Measurements from ENCODE around the gene DBP. TPM values are rescaled to one million over a fixed set of nuclear protein-coding genes. Genes with fewer than 3 reads are reported as not detected.
"Not testable (repeated sequence)": the region's sequence is repeated elsewhere in the genome, so short reads cannot be mapped to it uniquely, and the experiment has no call there.

Gene DBP, protein sequence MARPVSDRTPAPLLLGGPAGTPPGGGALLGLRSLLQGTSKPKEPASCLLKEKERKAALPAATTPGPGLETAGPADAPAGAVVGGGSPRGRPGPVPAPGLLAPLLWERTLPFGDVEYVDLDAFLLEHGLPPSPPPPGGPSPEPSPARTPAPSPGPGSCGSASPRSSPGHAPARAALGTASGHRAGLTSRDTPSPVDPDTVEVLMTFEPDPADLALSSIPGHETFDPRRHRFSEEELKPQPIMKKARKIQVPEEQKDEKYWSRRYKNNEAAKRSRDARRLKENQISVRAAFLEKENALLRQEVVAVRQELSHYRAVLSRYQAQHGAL
- 8.0 TPM for polyA plus RNA-seq (2012; ENCODE audit: missing spikeins)

DNA sequence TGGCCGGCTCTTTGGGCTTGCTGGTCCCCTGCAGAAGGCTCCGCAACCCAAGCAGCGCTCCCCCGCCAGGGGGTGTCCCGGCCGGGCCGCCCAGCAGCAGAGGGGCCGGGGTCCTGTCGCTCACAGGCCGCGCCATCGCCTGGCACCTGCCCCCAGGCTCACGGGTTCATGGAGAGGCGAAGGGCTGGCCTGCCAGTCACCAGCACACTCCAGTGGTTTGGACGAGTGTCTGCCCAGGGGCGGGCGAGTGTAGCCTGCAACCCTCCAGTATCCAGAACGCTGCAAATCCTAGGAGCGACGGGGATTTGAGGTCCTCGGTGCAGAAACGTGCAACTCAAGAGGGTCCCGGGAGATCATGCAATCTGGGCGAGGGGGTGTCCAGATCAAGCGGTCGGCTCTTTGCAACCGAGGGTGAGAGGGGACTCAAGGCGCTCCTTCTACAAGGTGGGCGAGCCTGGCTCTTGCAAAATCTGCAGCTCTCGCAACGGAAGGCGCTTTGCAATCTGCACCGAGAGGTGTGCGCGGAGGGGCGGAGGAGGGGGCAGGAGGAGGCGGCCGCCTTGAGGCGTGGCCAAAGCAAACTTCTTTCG, at the start of gene DBP:
Gene DBP (minus strand): TSS at position 521 of the 590 bp plus-strand sequence. CDS start 385 bp downstream, at position 136.
- no peak for DNase-seq (ENCODE audit: insufficient read length)
- no peak for FAIRE-seq
- TF ChIP-seq TAF1 (IDR thresholded peaks at IDR 0.05; ENCODE audit: borderline replicate concordance, low read depth, low read length): no peak
- no peak for TF ChIP-seq POLR2A (IDR thresholded peaks at IDR 0.05; ENCODE audit: low read depth, low read length)
- TF ChIP-seq POLR2AphosphoS5 (IDR thresholded peaks at IDR 0.05; ENCODE audit: low read depth, low read length): no peak

DNA sequence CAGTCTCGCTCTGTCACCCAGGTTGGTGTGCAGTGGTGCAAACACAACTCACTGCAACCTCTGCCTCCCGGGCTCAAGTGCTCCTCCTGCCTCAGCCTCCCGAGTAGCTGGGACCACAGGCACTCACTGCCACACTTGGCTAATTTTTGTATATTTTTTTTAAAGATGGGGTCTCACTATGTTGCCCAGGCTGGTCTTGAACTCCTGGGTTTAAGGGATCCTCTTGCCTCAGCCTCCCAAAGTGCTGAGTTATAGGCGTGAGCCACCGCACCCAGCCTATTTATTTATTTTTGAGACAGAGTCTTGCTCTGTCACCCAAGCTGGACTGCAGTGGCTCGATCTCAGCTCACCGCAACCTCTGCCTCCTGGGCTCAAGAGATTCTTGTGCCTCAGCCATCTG, 49.5 kb upstream of the DBP start:
- not testable (repeated sequence) for DNase-seq (ENCODE audit: insufficient read length); FAIRE-seq

DNA sequence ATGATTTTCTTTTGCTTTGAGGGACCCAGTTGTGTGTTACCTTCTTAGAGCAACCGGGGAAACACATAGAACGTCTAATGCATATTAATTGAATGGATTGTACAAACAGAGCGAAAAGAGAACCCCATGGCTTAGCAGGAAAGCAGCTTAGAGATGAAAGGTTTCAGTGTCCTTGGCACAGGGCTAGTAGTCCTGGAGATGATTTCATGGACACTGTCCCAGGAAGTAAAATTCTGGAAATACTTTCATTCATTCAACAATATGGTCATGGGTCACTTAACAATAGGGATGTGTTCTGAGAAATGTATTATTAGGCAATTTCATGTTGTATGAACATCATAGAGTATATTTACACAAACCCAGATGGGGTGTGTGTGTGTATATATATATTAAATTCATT, 48.9 kb upstream of the DBP start:
- FAIRE-seq (no peak), DNase-seq (ENCODE audit: insufficient read length) (no peak)
- TF ChIP-seq POLR2A (IDR thresholded peaks at IDR 0.05; ENCODE audit: low read depth, low read length): no peak
- no peak for TF ChIP-seq TAF1 (IDR thresholded peaks at IDR 0.05; ENCODE audit: borderline replicate concordance, low read depth, low read length)
- TF ChIP-seq POLR2AphosphoS5 (IDR thresholded peaks at IDR 0.05; ENCODE audit: low read depth, low read length): no peak

DNA sequence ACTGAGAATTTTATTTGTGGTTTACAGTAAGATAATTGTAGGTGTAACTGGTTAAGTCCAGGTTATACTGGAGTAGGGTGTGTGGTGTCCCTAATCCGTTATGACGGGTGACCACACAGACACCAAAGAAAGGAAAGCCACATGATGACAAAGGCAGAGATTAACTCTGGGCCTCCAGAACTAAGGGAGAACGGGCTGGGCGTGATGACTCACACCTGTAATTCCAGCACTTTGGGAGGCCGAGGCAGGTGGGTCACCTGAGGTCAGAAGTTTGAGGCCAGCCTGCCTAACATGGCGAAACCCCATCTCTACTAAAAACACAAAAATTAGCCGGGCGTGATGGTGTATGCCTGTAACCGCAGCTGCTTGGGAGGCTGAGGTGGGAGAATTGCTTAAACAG, 48.4 kb upstream of the DBP start:
- no peak for FAIRE-seq
- DNase-seq (ENCODE audit: insufficient read length): no peak

DNA sequence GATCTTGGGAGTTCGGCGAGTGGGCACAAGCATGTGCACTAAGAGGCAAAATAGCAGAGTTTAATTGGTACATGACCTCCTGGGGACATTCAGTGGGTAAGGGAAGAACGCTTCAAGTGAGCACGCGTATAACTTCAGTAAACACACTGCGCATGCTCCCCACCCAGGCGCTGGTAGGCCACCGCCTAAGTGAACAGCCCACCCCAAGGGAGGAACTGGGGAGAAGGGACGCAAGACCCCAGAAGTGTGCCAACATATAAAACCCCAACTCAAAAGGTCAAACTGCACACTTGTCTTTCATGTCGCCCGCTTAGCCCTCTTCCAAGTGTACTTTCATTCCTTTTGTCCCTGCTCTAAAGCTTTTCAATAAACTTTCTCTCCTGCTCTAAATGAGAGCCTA, 46.2 kb upstream of the DBP start:
- TF ChIP-seq POLR2A (IDR thresholded peaks at IDR 0.05; ENCODE audit: low read depth, low read length) (no peak), POLR2AphosphoS5 (IDR thresholded peaks at IDR 0.05; ENCODE audit: low read depth, low read length) (no peak), TAF1 (IDR thresholded peaks at IDR 0.05; ENCODE audit: borderline replicate concordance, low read depth, low read length) (no peak)
- DNase-seq (ENCODE audit: insufficient read length): no peak
- no peak for FAIRE-seq

More for the DNA sequence above, 48.4 kb upstream of the DBP start:
- TF ChIP-seq POLR2A (IDR thresholded peaks at IDR 0.05; ENCODE audit: low read depth, low read length) (no peak), TAF1 (IDR thresholded peaks at IDR 0.05; ENCODE audit: borderline replicate concordance, low read depth, low read length) (no peak), POLR2AphosphoS5 (IDR thresholded peaks at IDR 0.05; ENCODE audit: low read depth, low read length) (no peak)

DNA sequence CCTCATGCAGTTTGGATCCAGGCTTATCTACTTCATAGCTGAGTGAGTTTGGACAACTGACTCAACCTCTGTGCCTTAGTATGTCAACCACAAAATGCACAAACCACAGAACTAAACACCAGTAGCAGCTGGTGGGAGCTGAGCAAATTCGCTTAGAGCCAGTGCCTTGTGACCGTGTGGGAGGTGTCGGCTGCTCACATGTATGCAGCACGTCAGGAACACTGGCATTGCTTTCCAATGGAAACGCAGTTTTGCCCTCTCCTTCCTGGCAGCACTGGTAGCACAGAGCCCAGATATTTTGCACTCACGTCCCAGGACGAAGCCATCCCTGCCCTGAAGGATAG, 43.9 kb upstream of the DBP start:
- DNase-seq (ENCODE audit: insufficient read length) (no peak), FAIRE-seq (no peak)

DNA sequence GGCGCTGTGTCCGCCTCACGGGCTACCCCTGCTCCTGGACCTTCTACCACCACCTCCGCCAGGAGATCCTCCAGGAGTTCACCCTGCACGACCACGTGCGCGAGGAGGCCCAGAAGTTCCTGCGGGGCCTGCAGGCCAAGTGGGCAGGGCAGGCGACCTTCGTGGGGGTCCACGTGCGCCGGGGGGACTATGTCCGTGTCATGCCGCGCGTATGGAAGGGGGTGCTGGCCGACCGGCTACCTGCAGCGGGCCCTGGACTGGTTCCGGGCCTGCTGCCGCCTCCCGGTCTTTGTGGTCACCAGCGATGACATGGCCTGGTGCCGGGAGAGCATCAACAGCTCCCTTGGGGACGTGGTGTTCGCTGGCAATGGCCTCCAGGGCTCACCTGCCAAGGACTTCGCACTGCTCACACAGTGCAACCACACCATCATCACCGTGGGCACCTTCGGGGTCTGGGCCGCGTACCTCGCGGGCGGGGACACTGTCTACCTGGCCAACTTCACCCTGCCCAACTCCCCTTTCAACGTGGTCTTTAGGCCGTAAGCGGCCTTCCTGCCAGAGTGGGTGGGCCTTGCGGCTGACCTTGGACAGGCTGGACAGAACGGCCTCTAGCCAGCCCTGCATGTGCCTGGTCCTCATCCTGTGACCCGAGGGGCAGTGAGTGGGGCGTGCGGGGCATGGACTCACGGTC, 43.4 kb upstream of the DBP start:
- TF ChIP-seq POLR2A (IDR thresholded peaks at IDR 0.05; ENCODE audit: low read depth, low read length): no peak
- TF ChIP-seq POLR2AphosphoS5 (IDR thresholded peaks at IDR 0.05; ENCODE audit: low read depth, low read length): no peak
- no peak for TF ChIP-seq TAF1 (IDR thresholded peaks at IDR 0.05; ENCODE audit: borderline replicate concordance, low read depth, low read length)
- DNase-seq (ENCODE audit: insufficient read length): no peak
- FAIRE-seq: no peak

More for the DNA sequence above, 43.9 kb upstream of the DBP start:
- no peak for TF ChIP-seq POLR2AphosphoS5 (IDR thresholded peaks at IDR 0.05; ENCODE audit: low read depth, low read length)
- no peak for TF ChIP-seq POLR2A (IDR thresholded peaks at IDR 0.05; ENCODE audit: low read depth, low read length)
- TF ChIP-seq TAF1 (IDR thresholded peaks at IDR 0.05; ENCODE audit: borderline replicate concordance, low read depth, low read length): no peak

DNA sequence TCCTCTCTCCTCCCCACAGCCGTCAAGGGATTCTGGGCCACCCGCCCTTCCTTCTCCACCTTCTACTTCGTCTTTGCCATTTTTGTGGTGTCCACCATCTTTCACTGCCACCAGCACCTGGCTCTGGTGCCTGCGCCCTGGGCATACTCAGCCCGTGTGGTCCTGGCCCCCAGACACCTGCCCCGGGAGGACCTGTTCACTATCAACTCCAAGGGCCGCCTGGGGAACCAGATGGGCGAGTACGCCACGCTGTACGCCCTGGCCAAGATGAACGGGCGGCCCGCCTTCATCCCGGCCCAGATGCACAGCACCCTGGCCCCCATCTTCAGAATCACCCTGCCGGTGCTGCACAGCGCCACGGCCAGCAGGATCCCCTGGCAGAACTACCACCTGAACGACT, 42.8 kb upstream of the DBP start:
- DNase-seq (ENCODE audit: insufficient read length); FAIRE-seq: not testable (repeated sequence)

DNA sequence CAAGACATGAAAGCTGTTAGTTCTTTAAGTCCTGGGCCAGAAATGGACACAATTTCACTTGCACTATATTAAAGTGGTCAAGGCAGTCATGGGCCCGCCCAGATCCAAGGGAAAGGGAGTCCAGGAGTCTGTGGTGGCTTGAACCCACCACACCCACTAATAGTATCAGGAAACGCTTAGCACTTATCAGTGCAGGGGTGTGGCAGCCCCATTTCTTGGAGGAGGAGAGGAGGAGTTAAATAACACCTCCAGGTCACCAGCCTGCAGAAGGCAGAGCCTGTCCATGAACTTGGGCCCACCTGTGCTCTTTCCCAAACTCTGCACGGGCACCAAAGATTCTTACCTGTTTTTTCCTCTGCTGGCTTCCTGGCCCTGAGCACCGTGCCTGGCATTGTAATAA, 41.0 kb upstream of the DBP start:
- no peak for FAIRE-seq
- no peak for TF ChIP-seq POLR2A (IDR thresholded peaks at IDR 0.05; ENCODE audit: low read depth, low read length)
- no peak for TF ChIP-seq POLR2AphosphoS5 (IDR thresholded peaks at IDR 0.05; ENCODE audit: low read depth, low read length)
- no peak for TF ChIP-seq TAF1 (IDR thresholded peaks at IDR 0.05; ENCODE audit: borderline replicate concordance, low read depth, low read length)
- no peak for DNase-seq (ENCODE audit: insufficient read length)

DNA sequence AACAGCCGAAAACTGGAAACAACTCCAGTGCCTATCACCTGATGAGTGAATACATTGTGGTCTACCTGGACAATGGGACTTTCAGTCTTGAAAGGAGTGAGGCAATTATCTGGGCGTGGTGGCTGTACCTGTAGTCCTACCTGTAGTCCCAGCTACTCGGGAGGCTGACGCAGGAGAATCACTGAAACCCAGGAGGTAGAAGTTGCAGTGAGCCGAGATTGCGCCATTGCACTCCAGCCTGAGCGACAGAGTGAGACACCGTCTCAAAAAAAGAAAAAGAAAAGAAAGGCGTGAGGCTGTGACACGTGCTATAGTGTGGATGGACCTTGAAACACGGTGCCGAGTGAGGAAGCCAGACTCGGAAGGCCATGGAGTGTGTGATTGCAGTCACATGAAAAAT, 39.7 kb upstream of the DBP start:
- FAIRE-seq: no peak
- DNase-seq (ENCODE audit: insufficient read length): no peak
- TF ChIP-seq POLR2AphosphoS5 (IDR thresholded peaks at IDR 0.05; ENCODE audit: low read depth, low read length) (no peak), POLR2A (IDR thresholded peaks at IDR 0.05; ENCODE audit: low read depth, low read length) (no peak), TAF1 (IDR thresholded peaks at IDR 0.05; ENCODE audit: borderline replicate concordance, low read depth, low read length) (no peak)

DNA sequence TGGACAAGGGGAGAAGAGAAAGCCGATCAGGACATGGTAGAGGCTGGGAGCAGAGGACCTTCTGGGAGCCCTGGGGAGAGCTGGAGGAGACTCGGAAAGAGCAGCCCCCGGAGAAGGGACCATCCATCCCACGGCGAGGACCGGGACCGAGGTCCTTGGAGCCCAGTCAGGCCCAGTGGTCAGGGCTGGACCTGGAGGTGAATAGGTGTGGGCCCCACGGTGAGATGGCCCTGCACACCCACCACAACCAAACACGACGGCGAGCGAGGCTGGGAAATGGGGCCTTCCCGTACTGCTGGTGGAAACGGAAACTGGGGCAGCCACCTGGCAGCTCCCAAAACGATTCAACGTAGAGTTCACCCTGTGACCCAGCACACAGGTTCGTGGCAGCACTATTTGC, 39.3 kb upstream of the DBP start:
- DNase-seq (ENCODE audit: insufficient read length) (no peak), FAIRE-seq (no peak)
- TF ChIP-seq POLR2A (IDR thresholded peaks at IDR 0.05; ENCODE audit: low read depth, low read length): no peak
- TF ChIP-seq POLR2AphosphoS5 (IDR thresholded peaks at IDR 0.05; ENCODE audit: low read depth, low read length): no peak
- TF ChIP-seq TAF1 (IDR thresholded peaks at IDR 0.05; ENCODE audit: borderline replicate concordance, low read depth, low read length): no peak
